Skeletal muscle tissue (tissue), 5 donors: ENCODE data around the gene TLE3. TPM values are rescaled to one million over a fixed set of nuclear protein-coding genes. Genes with fewer than 3 reads are reported as not detected.

Experiments used
- H3K27ac ChIP-seq: one replicate; pipeline ENCODE4 v1.7.0; 2013; ENCODE audit warnings: mild to moderate bottlenecking, low read depth, low read length, inconsistent platforms
- H3K27me3 ChIP-seq, 3 donors: one replicate each; pipeline ENCODE4 v1.7.0; 2013; ENCODE audit warnings: low read length in 3 of 3; ENCODE audit not compliant: control insufficient read depth in 3 of 3, insufficient read depth in 3 of 3
- H3K36me3 ChIP-seq, 3 donors: one replicate each; pipeline ENCODE4 v1.7.0; 2013; ENCODE audit warnings: low read length in 3 of 3; ENCODE audit not compliant: control insufficient read depth in 3 of 3, insufficient read depth in 3 of 3
- H3K4me1 ChIP-seq, 3 donors: one replicate each; pipeline ENCODE4 v1.7.0; 2013; ENCODE audit warnings: low read length in 3 of 3, mild to moderate bottlenecking in 3 of 3; ENCODE audit not compliant: control insufficient read depth in 3 of 3, insufficient read depth in 3 of 3
- H3K4me3 ChIP-seq, 3 donors: one replicate each; pipeline ENCODE4 v1.7.0; 2013; ENCODE audit warnings: low read length in 3 of 3
- H3K9ac ChIP-seq, 3 donors: one replicate each; pipeline ENCODE4 v1.7.0; 2013; ENCODE audit warnings: low read length in 3 of 3, mild to moderate bottlenecking in 3 of 3, moderate library complexity in 2 of 3, low read depth in 1 of 3
- H3K9me3 ChIP-seq, 3 donors: one replicate each; pipeline ENCODE4 v1.7.0; 2013; ENCODE audit warnings: low read length in 3 of 3; ENCODE audit not compliant: control insufficient read depth in 3 of 3
- small RNA-seq: library from RNA; depleted of rRNA; stranded (forward); fragments of <200 nt; gene quantifications from one replicate; pipeline ENCODE3, GENCODE V24; 2014
- total RNA-seq: library from RNA; depleted of rRNA; stranded (reverse); fragments of >200 nt; gene quantifications from one replicate; pipeline ENCODE4 v1.2.3, GENCODE V29; 2014
- donor health status: Osteomylitis.

The TLE3 gene
- total RNA-seq, 1 donor from 2014 or later = 13.6 TPM

- Histone ChIP-seq H3K27me3 (peaks cover 0 to 11% (median 10%) of the 10 kb centered on the region in 3 donors), H3K9ac (no peak overlapping the region)
Measured at GRCh38 chr15:70004826-70005225, 92.9 kb downstream of the TLE3 start.

GRCh38 chr15:70002897-70003296, 94.8 kb downstream of the TLE3 start:
- Histone ChIP-seq H3K4me1 (no peaks in the 10 kb centered on the region), H3K4me3 (no peak overlapping the region), H3K27ac (no peak overlapping the region), H3K36me3 (no peaks in the 10 kb centered on the region), H3K9me3 (peaks cover 0 to 2% (median 0%) of the 10 kb centered on the region in 3 donors), H3K27me3 (peaks cover 0 to 11% (median 10%) of the 10 kb centered on the region in 3 donors), H3K9ac (no peak overlapping the region)

More at GRCh38 chr15:70004826-70005225, 92.9 kb downstream of the TLE3 start:
- H3K9me3 ChIP-seq = peaks cover 0 to 2% (median 0%) of the 10 kb centered on the region in 3 donors
- H3K4me3 ChIP-seq = no peak overlapping the region
- no peaks in the 10 kb centered on the region for H3K36me3 ChIP-seq
- no peak overlapping the region for H3K27ac ChIP-seq
- H3K4me1 ChIP-seq = no peaks in the 10 kb centered on the region

- Histone ChIP-seq H3K27ac (no peak overlapping the region), H3K9ac (no peak overlapping the region), H3K36me3 (no peaks in the 10 kb centered on the region), H3K27me3 (peaks cover 0 to 10% (median 5%) of the 10 kb centered on the region in 3 donors), H3K4me1 (no peaks in the 10 kb centered on the region), H3K9me3 (peaks cover 0 to 2% (median 0%) of the 10 kb centered on the region in 3 donors), H3K4me3 (no peak overlapping the region)
Measured at GRCh38 chr15:70001859-70002258, 95.9 kb downstream of the TLE3 start.

GRCh38 chr15:69999392-70000085, 98.2 kb downstream of the TLE3 start:
- Histone ChIP-seq H3K9ac (no peak overlapping the region), H3K9me3 (peaks cover 0 to 2% (median 0%) of the 10 kb centered on the region in 3 donors), H3K4me1 (no peaks in the 10 kb centered on the region), H3K4me3 (no peak overlapping the region), H3K27me3 (peaks cover 0 to 2% (median 0%) of the 10 kb centered on the region in 3 donors), H3K27ac (no peak overlapping the region), H3K36me3 (no peaks in the 10 kb centered on the region)

GRCh38 chr15:69998541-69999391, 99.0 kb downstream of the TLE3 start:
- no peak overlapping the region for H3K9ac ChIP-seq
- no peaks in the 10 kb centered on the region for H3K36me3 ChIP-seq
- H3K27me3 ChIP-seq = peaks cover 0 to 2% (median 0%) of the 10 kb centered on the region in 3 donors
- no peaks in the 10 kb centered on the region for H3K4me1 ChIP-seq
- H3K9me3 ChIP-seq = peaks cover 0 to 4% (median 2%) of the 10 kb centered on the region in 3 donors
- no peak overlapping the region for H3K27ac ChIP-seq
- H3K4me3 ChIP-seq = no peak overlapping the region

GRCh38 chr15:69997813-69998212, 99.9 kb downstream of the TLE3 start:
- H3K4me1 ChIP-seq = no peaks in the 10 kb centered on the region
- peaks cover 0 to 2% (median 2%) of the 10 kb centered on the region in 3 donors for H3K9me3 ChIP-seq
- no peak overlapping the region for H3K27ac ChIP-seq
- H3K27me3 ChIP-seq = peaks cover 0 to 2% (median 0%) of the 10 kb centered on the region in 3 donors
- no peaks in the 10 kb centered on the region for H3K36me3 ChIP-seq
- no peak overlapping the region for H3K9ac ChIP-seq
- no peak overlapping the region for H3K4me3 ChIP-seq

Small RNA genes lying within 50 kb of the gene (small RNA-seq; reads per million reads assigned to genes)
- gene MIR629 = 0.63 reads per million, percentile 68 among the genes with 10 or more reads in this experiment
